ENCODE data around the gene STRADA.

The STRADA gene

DNA sequence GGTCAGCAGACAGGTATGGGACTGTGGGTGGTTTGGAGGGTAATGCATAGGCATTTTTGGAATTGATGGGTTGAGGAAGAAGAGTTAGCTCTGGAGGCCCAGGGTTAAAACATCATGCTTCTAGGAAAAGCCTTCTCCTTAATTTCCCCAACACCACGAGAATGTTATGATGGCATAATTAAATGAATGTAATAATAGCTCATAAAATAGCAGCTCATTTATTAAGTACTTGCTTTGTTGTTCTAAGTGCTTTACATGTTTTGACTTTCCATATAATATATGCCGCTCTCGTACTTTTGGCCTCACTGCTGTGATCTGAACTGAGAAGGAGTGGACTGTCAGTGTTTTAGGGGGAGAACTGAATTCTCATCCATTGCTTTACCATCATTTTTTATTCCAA is 56.0 kb downstream of the STRADA start:
- H3K27ac ChIP-seq: no peak overlapping the region
- H3K9me3 ChIP-seq: no peaks in the 10 kb centered on the region
- intact Hi-C loops (cut with DNase I; ENCODE audit: low total_unique reads): no loop called here
- H3K36me3 ChIP-seq: peaks cover 63 to 79% (median 67%) of the 10 kb centered on the region in 3 donors
- DNase-seq: no peak
- H3K4me3 ChIP-seq: no peak overlapping the region
- H3K4me1 ChIP-seq: peaks cover 0 to 19% (median 11%) of the 10 kb centered on the region in 4 donors
- TF ChIP-seq, protein P1, sequence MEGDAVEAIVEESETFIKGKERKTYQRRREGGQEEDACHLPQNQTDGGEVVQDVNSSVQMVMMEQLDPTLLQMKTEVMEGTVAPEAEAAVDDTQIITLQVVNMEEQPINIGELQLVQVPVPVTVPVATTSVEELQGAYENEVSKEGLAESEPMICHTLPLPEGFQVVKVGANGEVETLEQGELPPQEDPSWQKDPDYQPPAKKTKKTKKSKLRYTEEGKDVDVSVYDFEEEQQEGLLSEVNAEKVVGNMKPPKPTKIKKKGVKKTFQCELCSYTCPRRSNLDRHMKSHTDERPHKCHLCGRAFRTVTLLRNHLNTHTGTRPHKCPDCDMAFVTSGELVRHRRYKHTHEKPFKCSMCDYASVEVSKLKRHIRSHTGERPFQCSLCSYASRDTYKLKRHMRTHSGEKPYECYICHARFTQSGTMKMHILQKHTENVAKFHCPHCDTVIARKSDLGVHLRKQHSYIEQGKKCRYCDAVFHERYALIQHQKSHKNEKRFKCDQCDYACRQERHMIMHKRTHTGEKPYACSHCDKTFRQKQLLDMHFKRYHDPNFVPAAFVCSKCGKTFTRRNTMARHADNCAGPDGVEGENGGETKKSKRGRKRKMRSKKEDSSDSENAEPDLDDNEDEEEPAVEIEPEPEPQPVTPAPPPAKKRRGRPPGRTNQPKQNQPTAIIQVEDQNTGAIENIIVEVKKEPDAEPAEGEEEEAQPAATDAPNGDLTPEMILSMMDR (IDR thresholded peaks at IDR 0.05): no peak
- H3K27me3 ChIP-seq: no peaks in the 10 kb centered on the region

DNA sequence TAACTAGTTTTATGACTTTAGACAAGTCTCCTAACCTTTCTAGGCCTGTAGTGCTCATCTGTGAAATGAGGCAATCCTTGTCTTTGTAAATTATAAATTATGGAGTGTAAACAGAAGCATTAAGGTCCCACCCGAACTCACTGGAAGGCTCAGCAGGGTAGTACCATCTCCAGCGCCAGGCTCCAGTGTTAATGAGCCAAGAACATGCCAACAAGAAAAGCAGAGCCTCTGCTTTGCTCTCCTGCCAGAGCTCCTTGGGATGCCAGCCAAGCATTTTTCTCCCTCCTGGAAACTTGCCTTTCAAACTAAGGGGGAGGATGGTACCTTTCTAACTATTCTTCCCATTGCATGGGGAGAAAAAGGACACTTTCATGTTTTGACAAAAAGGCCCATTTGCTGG is 56.6 kb downstream of the STRADA start:
- Histone ChIP-seq H3K36me3 (peaks cover 58 to 74% (median 63%) of the 10 kb centered on the region in 3 donors), H3K27ac (no peak overlapping the region)
- no peak for DNase-seq

DNA sequence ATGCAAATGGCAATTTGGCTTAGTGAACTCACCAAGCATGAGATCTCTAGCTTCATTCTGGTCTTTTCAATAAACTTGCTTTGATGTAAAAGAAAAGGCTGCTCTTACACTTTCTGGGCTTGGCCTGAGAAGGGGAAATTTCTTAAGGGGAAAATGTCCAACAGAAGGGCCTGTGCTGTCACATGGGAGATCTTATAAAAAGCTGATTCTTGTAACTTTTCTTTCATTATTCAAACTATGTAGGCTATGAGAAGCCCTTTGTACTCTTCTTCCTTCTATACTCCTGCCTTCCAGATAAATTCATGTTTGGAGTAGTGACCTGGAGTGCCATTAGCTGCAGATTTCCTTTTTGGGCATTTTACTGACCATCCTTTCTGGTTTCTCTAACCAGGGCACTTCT is 58.6 kb downstream of the STRADA start:
- Histone ChIP-seq H3K9me3 (no peaks in the 10 kb centered on the region), H3K27ac (no peak overlapping the region), H3K4me3 (no peak overlapping the region), H3K27me3 (no peaks in the 10 kb centered on the region), H3K4me1 (peaks cover 0 to 19% (median 11%) of the 10 kb centered on the region in 4 donors), H3K36me3 (peaks cover 37 to 65% (median 45%) of the 10 kb centered on the region in 3 donors)
- TF ChIP-seq, protein P1 (IDR thresholded peaks at IDR 0.05): no peak
- DNase-seq: no peak
- intact Hi-C loops (cut with DNase I; ENCODE audit: low total_unique reads): no loop called here

More for the DNA sequence above, 56.6 kb downstream of the STRADA start:
- no peaks in the 10 kb centered on the region for H3K27me3 ChIP-seq
- TF ChIP-seq, protein P1 (IDR thresholded peaks at IDR 0.05): no peak
- H3K4me3 ChIP-seq: no peak overlapping the region
- H3K9me3 ChIP-seq: no peaks in the 10 kb centered on the region
- peaks cover 0 to 19% (median 11%) of the 10 kb centered on the region in 4 donors for H3K4me1 ChIP-seq
- intact Hi-C loops (cut with DNase I; ENCODE audit: low total_unique reads): no loop called here

DNA sequence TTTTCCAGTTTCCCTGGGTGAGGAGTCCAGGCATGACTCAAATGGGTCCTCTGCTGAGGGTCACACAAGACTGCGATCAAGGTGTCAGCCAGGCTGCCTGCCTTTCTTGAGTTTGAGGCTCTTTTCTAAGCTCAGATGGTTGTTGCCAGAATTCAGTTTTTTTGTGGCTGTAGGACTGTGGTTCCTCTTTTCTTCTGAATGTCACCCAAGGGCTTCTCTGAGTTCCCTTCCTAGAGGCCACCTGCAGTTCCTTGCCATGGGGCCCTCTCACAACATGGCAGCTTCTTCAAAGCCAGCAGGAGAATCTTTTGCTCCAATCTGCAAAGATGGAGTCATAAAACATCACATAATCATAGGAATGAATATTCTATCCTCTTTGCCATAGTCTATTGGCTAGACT is 59.2 kb downstream of the STRADA start:
- Histone ChIP-seq H3K9me3 (no peaks in the 10 kb centered on the region), H3K27me3 (no peaks in the 10 kb centered on the region), H3K4me3 (no peak overlapping the region), H3K36me3 (peaks cover 35 to 65% (median 45%) of the 10 kb centered on the region in 3 donors), H3K4me1 (peaks cover 0 to 19% (median 13%) of the 10 kb centered on the region in 4 donors), H3K27ac (no peak overlapping the region)
- TF ChIP-seq, protein P1 (IDR thresholded peaks at IDR 0.05): no peak
- intact Hi-C loops (cut with DNase I; ENCODE audit: low total_unique reads): no loop called here
- DNase-seq: no peak

DNA sequence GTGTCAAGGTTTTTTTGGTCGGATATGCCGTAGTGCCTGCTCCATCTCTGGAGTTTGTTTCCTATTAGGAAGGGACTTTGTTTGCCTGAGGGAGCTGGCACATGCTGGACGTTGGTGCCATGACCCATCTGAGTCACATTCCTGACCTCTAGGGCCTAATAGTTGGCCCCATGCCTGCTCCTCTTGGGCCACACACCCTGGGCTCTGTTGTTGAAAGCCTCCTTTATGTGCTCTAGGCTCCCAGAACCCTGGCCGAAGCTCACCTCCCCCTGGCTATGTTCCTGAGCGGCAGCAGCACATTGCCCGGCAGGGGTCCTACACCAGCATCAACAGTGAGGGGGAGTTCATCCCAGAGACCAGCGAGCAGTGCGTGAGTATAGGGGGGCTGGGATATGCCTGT is 60.1 kb downstream of the STRADA start:
- intact Hi-C loops (cut with DNase I; ENCODE audit: low total_unique reads): no loop called here
- no peak for DNase-seq
- no peaks in the 10 kb centered on the region for H3K27me3 ChIP-seq
- H3K4me1 ChIP-seq: peaks cover 0 to 28% (median 19%) of the 10 kb centered on the region in 4 donors
- H3K27ac ChIP-seq: no peak overlapping the region
- no peaks in the 10 kb centered on the region for H3K9me3 ChIP-seq
- H3K36me3 ChIP-seq: peaks cover 35 to 62% (median 45%) of the 10 kb centered on the region in 3 donors
- no peak overlapping the region for H3K4me3 ChIP-seq
- TF ChIP-seq, protein P1 (IDR thresholded peaks at IDR 0.05): no peak

- Histone ChIP-seq H3K36me3 (peaks cover 33 to 54% (median 37%) of the 10 kb centered on the region in 3 donors), H3K27me3 (no peaks in the 10 kb centered on the region), H3K4me3 (no peak overlapping the region), H3K27ac (no peak overlapping the region), H3K4me1 (peaks cover 0 to 36% (median 26%) of the 10 kb centered on the region in 4 donors), H3K9me3 (no peaks in the 10 kb centered on the region)
- intact Hi-C loops (cut with DNase I; ENCODE audit: low total_unique reads): no loop called here
- no peak for DNase-seq
- TF ChIP-seq, protein P1 (IDR thresholded peaks at IDR 0.05): no peak
Observed at GRCh38 chr17:63680700-63681099, 60.9 kb downstream of the STRADA start.

All from tibial artery (tissue), 4 donors.